Amniotic epithelial cell (primary cell): Measurements from ENCODE around the gene RIMKLA.

ENCODE experiments used
- DNase-seq: peaks from one replicate; pipeline ENCODE4 v3.0.0-alpha.2; 2010; ENCODE audit warnings: low read depth

RIMKLA gene

GRCh38 chr1:42372796-42373195 lies 7.8 kb upstream of the RIMKLA start:
- DNase-seq = no peak

DNA sequence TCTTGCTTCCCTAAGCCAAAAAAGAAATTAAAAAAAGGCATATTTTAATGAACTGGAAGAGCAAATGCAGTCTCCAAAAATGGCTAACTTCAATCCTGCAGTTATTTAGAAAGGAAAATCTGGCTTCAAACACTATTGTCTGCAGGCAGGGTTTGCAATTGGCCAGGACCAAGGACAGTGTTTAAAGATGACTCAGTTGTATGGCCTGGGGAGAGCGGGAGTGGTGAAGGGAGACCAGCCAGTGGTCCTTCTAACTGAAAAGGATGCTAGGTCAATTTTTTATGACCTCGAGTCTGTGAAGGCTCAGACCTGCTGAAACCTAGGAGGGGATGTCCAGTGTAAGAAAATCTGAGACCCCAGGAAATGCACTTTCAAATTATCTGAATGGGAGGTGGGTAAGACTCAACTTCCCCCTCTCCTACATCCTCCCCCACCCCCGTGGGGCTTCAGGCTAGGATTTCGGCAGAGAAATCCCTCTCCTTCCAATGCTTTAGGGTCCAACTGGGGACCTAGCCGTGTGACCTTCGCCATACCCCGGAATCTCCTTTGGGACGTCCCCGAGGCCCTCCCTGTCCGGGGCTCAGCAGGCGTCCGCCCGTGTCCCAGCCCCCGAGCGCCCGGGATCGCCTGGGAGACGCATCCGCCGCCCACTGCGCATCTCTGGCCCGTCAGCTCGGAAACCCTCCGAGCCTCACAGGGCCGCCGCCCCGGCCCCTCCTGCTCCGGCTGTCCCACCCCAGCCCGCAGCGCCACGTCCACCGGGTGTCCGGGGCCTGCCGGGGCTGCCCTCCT lies 602 bp upstream of the RIMKLA start:
- peak; percentile 31 for DNase-seq

- no peak for DNase-seq
Observed at GRCh38 chr1:42381280-42381673, 685 bp downstream of the RIMKLA start.

DNA sequence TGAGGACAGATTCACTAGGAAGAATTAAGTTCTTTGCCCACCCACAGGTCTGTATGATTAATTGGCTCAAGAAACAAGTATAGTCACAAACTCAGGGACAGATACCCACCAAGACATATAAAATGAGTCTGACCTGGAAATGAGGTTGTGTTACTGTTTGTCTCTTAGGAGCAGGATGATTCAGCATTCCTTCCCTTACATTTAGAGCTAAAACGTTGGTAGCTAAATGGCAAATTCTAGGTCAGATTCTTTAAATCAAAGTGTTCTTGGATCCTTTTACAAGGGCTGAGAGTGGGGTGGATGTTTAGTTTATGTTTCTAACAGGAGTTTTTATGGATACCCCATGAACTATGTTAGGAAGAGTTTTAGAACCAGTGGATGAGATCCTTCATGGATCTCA lies 4.7 kb downstream of the RIMKLA start:
- peak; percentile 9 for DNase-seq

DNA sequence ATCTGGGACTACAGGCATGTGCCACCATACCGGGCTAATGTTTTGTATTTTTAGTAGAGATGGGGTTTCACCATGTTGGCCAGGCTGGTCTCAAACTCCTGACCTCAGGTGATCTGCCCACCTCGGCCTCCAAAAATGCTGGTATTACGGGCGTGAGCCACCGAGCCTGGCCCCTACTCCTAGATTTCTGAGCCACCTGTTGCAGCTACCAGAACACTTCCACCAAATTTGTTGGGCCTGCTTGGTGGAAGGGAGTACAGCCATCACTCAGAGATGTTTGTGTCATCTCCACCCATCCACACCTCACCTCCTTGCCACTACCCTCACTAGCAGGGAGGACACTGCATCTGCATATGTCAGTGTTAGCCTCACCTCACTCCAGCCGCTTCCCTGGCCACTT lies 5.5 kb downstream of the RIMKLA start:
- no peak for DNase-seq

- DNase-seq = no peak
Observed at GRCh38 chr1:42392255-42392654, 11.7 kb downstream of the RIMKLA start.

- DNase-seq = no peak
Observed at GRCh38 chr1:42392967-42393848, 12.6 kb downstream of the RIMKLA start.

GRCh38 chr1:42399315-42400100 lies 18.9 kb downstream of the RIMKLA start:
- DNase-seq = no peak

DNA sequence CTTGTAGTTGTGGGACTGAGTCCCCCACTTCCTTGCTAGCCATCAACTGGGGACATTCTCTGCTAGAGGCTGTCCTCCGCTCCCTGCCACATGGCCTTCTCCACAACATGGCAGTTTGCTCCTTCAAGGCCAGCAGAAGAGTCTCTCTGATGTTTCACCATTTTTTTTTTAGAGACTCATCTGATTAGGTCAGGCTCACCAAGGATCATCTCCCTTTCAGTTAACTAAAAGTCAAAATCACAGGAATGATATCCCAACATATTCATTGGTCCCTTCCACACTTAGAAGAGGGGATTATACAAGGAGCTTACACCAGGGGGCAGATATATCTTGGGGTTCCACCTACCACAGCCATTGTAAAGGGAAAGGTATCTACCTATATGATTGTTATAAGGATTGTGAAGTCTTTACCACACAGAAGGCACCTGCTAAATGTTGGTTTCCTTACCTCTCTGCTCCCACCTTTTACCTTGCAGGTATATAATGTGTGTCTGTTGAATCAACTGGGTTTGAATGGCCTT lies 23.3 kb downstream of the RIMKLA start:
- no peak for DNase-seq

DNA sequence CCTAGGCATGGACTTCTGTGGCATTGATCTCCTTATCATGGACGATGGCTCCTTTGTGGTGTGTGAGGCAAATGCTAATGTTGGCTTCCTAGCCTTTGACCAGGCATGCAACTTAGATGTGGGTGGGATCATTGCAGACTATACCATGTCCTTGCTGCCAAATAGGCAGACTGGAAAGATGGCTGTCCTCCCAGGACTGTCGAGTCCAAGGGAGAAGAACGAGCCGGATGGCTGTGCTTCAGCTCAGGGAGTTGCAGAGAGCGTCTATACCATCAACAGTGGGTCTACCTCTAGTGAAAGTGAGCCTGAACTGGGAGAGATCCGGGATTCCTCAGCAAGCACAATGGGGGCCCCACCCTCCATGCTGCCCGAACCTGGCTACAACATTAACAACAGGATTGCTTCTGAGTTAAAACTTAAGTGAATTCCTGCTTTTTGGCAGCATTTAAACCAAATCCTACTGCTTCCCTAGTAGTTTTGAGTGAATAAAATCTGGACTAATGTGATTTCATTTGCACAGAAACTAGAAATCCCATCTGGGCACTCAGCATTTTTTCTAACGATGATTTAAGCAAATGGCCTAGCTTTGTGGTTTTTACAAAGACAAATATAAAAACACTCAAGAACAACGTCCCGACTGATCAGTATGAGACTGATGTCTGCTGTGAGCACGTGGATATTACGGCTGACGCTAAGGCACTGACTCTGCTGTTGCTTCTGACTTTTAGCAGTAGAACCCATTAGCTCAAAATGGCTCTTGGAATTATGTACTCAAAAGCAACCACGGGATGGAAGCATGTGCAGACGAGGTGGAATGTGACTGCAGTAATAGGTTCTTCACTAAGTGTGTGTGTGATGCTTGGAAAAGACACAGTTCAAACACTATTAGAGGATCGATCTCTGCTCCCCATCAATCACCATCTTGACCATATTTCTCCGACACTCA lies 34.2 kb downstream of the RIMKLA start:
- no peak for DNase-seq

DNA sequence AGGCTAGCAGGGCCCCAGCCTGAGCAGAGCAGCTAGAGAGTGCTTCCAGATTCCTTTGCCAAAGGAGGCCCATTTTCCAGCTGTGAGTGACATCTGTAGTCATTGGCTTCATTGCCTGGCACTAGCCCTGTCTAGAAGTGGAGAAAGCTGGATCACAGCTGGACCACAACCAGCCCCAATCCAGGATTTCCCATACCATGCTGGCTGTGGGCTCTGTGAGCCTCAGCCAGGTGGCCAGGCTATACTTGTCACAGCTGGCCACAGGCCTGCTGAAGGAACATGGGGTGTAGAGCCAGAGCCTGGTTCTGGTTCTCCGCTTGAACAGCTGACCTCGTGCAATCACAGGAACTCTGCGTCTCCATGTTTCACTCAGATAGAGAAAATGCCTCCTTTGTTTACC lies 36.6 kb downstream of the RIMKLA start:
- no peak for DNase-seq

- no peak for DNase-seq
Observed at GRCh38 chr1:42418516-42418915, 37.9 kb downstream of the RIMKLA start.

GRCh38 chr1:42419126-42419821 lies 38.7 kb downstream of the RIMKLA start:
- peak; percentile 9 for DNase-seq

- DNase-seq = peak; percentile 45
Observed at GRCh38 chr1:42420121-42420520, 39.5 kb downstream of the RIMKLA start.

DNA sequence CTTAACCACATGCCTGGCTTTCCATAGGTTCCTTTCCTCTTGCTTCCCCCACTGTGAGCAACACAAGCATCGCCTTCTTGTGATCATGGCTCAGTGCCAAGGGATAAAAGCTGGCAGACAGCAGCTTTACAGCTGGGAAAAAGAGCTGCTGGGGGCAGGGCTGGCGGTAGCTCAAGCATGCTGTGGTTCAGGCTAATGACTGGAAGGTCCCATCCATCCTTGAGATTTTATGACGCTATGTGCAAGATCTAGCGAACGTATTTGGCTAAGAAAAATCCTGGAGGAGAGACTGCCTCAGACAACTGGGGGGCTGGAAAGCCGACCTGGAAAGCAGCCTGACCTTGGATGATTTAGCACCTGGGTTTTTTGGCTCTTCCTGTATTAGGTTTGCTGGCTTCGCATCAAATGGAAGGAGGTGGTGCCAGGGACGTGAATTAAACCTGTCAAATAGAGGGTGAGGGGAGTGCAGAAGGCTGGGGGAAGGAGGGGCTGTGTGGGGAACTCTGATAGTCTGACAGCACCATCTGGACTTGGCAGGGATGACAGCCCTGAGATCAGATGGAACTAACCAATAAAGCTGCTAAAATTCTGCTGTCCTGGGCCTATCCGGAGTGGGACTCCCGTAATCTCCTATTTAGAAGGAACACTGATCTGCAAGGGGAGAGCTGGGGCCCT lies 40.5 kb downstream of the RIMKLA start:
- peak; percentile 96 for DNase-seq

DNA sequence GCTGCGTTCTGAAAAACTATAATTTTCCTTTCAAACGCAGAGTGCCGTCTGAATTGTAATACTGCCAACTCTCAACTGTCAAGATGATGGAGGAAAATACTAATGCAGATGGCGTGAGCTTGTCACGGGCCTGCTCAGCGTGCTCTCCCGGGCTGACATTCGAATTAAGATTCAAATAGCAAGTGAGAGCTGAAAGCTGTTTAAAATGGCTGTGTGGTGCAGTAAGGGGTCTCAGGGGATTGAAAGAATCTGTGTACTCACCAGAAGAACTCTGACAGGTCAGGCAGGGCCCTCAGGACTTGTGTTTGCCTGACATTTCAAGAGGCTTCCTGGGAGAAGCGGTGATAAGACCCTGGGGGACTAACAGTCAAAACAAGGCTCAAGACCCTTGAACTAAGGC lies 42.1 kb downstream of the RIMKLA start:
- DNase-seq = no peak

GRCh38 chr1:42423681-42424080 lies 43.1 kb downstream of the RIMKLA start:
- no peak for DNase-seq

- DNase-seq = peak; percentile 11
Observed at GRCh38 chr1:42424201-42424600, 43.6 kb downstream of the RIMKLA start.

DNA sequence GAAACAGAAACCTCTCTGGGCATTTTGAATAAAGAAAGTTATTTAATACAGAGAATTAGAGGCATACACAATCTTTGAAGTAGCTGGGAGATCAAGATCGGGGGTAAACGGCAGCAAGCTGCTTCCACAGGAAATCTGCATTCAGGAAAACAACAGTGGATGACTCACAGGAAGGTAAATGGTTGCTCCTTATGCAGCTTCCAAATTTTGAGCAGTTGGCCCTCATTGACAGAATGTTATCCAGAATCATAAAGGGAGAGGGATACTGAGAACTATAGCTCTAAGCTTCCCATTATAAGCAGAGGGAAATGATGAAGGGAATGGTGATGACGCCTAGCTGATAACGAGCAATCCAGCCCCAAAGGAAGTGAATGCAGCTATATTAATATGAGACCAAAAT lies 46.6 kb downstream of the RIMKLA start:
- DNase-seq = no peak

GRCh38 chr1:42429603-42430002 lies 49.0 kb downstream of the RIMKLA start:
- DNase-seq = peak; percentile 4
